Stomach (tissue), 9 donors: ENCODE results near the gene ZNF844. TPM values are rescaled to one million over a fixed set of nuclear protein-coding genes. Genes with fewer than 3 reads are reported as not detected.

Source experiments
- DNase-seq, 2 donors: peaks; one replicate each; pipeline versions ENCODE4 v3.0.0 to v3.0.0-alpha.2; 2013 to 2019
- H3K27ac ChIP-seq, 5 donors: fragments of 200-600 bp in 4 of 5; sonication (generic) in 4 of 5; one replicate each; pipeline ENCODE4 v1.5.1; 2013 to 2019; ENCODE audit warnings: mild to moderate bottlenecking in 1 of 5, moderate library complexity in 1 of 5
- H3K27me3 ChIP-seq, 3 donors: fragments of 200-600 bp; sonication (generic); one replicate each; pipeline ENCODE4 v1.5.1; 2017 to 2019; ENCODE audit warnings: mixed run types in 1 of 3
- H3K36me3 ChIP-seq, 4 donors: fragments of 200-600 bp; sonication (generic); 1 replicate in 3 of 4; 2 replicates in 1 of 4; pipeline ENCODE4 v1.5.1; 2016 to 2019
- H3K4me1 ChIP-seq, 4 donors: fragments of 200-600 bp; sonication (generic); one replicate each; pipeline ENCODE4 v1.5.1; 2016 to 2019
- H3K4me3 ChIP-seq, 4 donors: fragments of 200-600 bp; sonication (generic) in 3 of 4; one replicate each; pipeline ENCODE4 v1.5.1; 2016 to 2019; ENCODE audit warnings: mild to moderate bottlenecking in 1 of 4
- H3K9me3 ChIP-seq, 4 donors: fragments of 200-600 bp; sonication (generic); one replicate each; pipeline ENCODE4 v1.5.1; 2016 to 2019
- CTCF ChIP-seq, 7 experiments: fragments of 450-650 bp in 4 of 7; fragments of 200-600 bp in 3 of 7; sonication (generic) in 3 of 7; IDR thresholded peaks; one replicate each; pipeline ENCODE4 v1.5.1; 2016 to 2019; ENCODE audit warnings: antibody characterized with exemption in 7 of 7, control low read depth in 2 of 7, mild to moderate bottlenecking in 1 of 7
- EP300 ChIP-seq: sonication (generic); formaldehyde crosslinking; IDR thresholded peaks from one replicate; pipeline ENCODE4 v1.6.1; 2017; ENCODE audit warnings: antibody characterized with exemption
- POLR2A ChIP-seq, 4 donors: fragments of 450-650 bp; IDR thresholded peaks; one replicate each; pipeline ENCODE4 v1.6.1; 2016; ENCODE audit warnings: antibody characterized with exemption in 4 of 4, control low read depth in 2 of 4, mild to moderate bottlenecking in 1 of 4, moderate library complexity in 1 of 4
- POLR2AphosphoS5 ChIP-seq, 3 donors: sonication (generic); formaldehyde crosslinking; IDR thresholded peaks; one replicate each; pipeline ENCODE4 v1.6.1; 2016; ENCODE audit warnings: antibody characterized with exemption in 3 of 3
- whole genome bisulfite sequencing, 5 donors: extraction: QIAGEN DNeasy Blood & Tissue Kit in 3 of 5; methylation state at CpG; one replicate each; pipeline versions ENCODE4 v1.1.5 to v1.1.7; 2013 to 2018; 5-methylcytosine and 5-hydroxymethylcytosine counted together
- intact Hi-C: fragments of 100-400 bp; cut with DNase I; formaldehyde crosslinking; loops from one replicate; pipeline ENCODE4 v1.15.1; 2023; ENCODE audit warnings: low total_unique reads
- polyA plus RNA-seq, 3 donors: library from polyadenylated mRNA; stranded (reverse); fragments of 200-250 nt; gene quantifications; one replicate each; pipeline ENCODE4 v1.2.3, GENCODE V29; 2013
- total RNA-seq, 5 donors: library from RNA; depleted of rRNA; stranded (reverse); fragments of >200 nt; gene quantifications; one replicate each; pipeline versions ENCODE4 v1.1.0 to v1.2.3, GENCODE V29; 2014 to 2016
- donor health status: healthy with polysubstance abuse.
- donor health status: Bipolar disorder and iron deficiency.
- donor health status: healthy.

Gene ZNF844
- total and polyA plus RNA-seq, 8 donors: 1.2 to 16.1 (median 2.5) TPM

GRCh38 chr19:12111943-12112637 is 47.6 kb downstream of the ZNF844 start:
- no peaks in the 10 kb centered on the region for H3K4me1 ChIP-seq
- no peaks in the 10 kb centered on the region for H3K27me3 ChIP-seq
- no peak overlapping the region for H3K4me3 ChIP-seq
- H3K36me3 ChIP-seq: peaks cover 8 to 43% (median 33%) of the 10 kb centered on the region in 4 donors
- intact Hi-C loops: no loop called here
- H3K9me3 ChIP-seq: peaks cover 0 to 65% (median 38%) of the 10 kb centered on the region in 4 donors
- H3K27ac ChIP-seq: no peak overlapping the region
- no peak for TF ChIP-seq POLR2AphosphoS5 (IDR thresholded peaks at IDR 0.05)
- no peak for TF ChIP-seq EP300
- no peak for TF ChIP-seq CTCF (IDR thresholded peaks at IDR 0.05)
- no peak for TF ChIP-seq POLR2A (IDR thresholded peaks at IDR 0.05)
- no peak for DNase-seq
- WGBS, 5 donors: 90 to 95% (median 94%) methylated on average over 8 of the region's 8 CpGs

GRCh38 chr19:12112701-12113100 is 48.2 kb downstream of the ZNF844 start:
- H3K4me1 ChIP-seq: no peaks in the 10 kb centered on the region
- WGBS, 5 donors: 84 to 93% (median 89%) methylated on average over 8 of the region's 8 CpGs
- H3K27ac ChIP-seq: no peak overlapping the region
- H3K27me3 ChIP-seq: no peaks in the 10 kb centered on the region
- TF ChIP-seq EP300 (no peak), POLR2A (IDR thresholded peaks at IDR 0.05) (no peak), POLR2AphosphoS5 (IDR thresholded peaks at IDR 0.05) (no peak), CTCF (IDR thresholded peaks at IDR 0.05) (no peak)
- no peak overlapping the region for H3K4me3 ChIP-seq
- DNase-seq: no peak
- intact Hi-C loops: no loop called here
- H3K36me3 ChIP-seq: peaks cover 8 to 43% (median 33%) of the 10 kb centered on the region in 4 donors
- peaks cover 0 to 68% (median 38%) of the 10 kb centered on the region in 4 donors for H3K9me3 ChIP-seq

- 81 to 93% (median 91%) methylated on average over 5 of the region's 5 CpGs for WGBS, 5 donors
- Histone ChIP-seq H3K36me3 (peaks cover 8 to 43% (median 33%) of the 10 kb centered on the region in 4 donors), H3K9me3 (peaks cover 0 to 65% (median 37%) of the 10 kb centered on the region in 4 donors), H3K4me1 (no peaks in the 10 kb centered on the region), H3K27me3 (no peaks in the 10 kb centered on the region), H3K4me3 (no peak overlapping the region), H3K27ac (no peak overlapping the region)
- TF ChIP-seq CTCF (IDR thresholded peaks at IDR 0.05) (no peak), EP300 (no peak), POLR2A (IDR thresholded peaks at IDR 0.05) (no peak), POLR2AphosphoS5 (IDR thresholded peaks at IDR 0.05) (no peak)
- no peak for DNase-seq
- intact Hi-C loops: no loop called here
These were observed 48.6 kb downstream of the ZNF844 start for GRCh38 chr19:12113121-12113520.

GRCh38 chr19:12117201-12117970 is 52.9 kb downstream of the ZNF844 start:
- WGBS, 5 donors: 63 to 85% (median 73%) methylated on average over 2 to 33 of the region's 33 CpGs
- no peak for DNase-seq

More at GRCh38 chr19:12117201-12117970, 52.9 kb downstream of the ZNF844 start:
- Histone ChIP-seq H3K27ac (no peak overlapping the region), H3K36me3 (peaks cover 0 to 16% (median 11%) of the 10 kb centered on the region in 4 donors), H3K4me3 (no peak overlapping the region), H3K9me3 (peaks cover 0 to 30% (median 15%) of the 10 kb centered on the region in 4 donors), H3K4me1 (no peaks in the 10 kb centered on the region), H3K27me3 (no peaks in the 10 kb centered on the region)
- intact Hi-C loops: no loop called here
- no peak for TF ChIP-seq POLR2A (IDR thresholded peaks at IDR 0.05)
- no peak for TF ChIP-seq CTCF (IDR thresholded peaks at IDR 0.05)
- no peak for TF ChIP-seq EP300
